SIG-M5 (cell line): Measurements from ENCODE around the gene PACS2.

Source experiments
- DNase-seq: peaks from one replicate; lab custom pipeline; 2025; lab: John Stamatoyannopoulos, UW

Gene PACS2

DNA sequence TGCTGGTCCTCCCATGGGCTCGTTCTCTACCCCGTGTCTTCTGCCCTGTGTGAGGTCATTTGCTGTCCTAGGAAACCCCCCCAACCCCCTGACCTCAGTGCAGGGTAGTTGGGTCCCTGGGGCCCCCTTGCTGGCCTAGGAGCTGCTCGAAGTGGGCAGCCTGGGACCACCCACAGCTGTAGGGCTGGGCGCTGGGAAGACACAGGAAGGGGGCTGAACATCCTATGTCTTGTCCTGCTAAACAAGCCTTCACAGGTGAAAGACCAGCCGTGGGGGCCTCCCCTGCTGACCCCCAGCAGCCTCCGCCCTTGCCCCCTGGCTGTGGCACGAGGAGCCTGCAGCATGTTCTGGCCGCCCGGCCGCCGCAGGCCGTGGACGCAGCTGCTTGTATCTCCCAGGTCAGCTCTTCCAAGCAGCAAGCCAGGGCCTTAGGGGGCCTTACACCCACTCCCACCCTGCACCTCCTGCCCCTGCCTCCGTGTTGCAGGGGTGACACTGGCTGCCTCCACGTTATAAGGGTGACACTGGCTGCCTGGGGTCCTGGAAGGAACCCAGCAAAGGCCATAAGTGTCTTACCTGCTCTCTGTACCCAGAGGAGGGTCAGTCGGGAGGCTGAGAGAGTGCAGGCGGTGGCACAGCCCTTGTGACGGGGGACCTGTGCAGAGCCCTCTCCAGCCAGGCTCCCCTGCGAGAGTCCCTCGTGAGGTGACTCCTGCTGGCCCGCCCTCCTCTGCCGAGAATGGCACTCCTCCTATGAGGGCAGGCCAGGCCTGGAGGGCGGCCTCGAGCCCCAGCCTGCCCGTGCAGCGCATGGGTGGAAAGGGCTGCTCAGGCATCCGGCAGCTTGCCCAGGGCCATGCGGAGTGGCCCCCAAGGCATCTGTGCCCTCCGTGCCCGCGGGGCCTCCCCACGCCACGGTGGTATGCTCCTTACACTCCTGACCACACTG, 72.3 kb downstream of the PACS2 start:
- DNase-seq = no peak

DNA sequence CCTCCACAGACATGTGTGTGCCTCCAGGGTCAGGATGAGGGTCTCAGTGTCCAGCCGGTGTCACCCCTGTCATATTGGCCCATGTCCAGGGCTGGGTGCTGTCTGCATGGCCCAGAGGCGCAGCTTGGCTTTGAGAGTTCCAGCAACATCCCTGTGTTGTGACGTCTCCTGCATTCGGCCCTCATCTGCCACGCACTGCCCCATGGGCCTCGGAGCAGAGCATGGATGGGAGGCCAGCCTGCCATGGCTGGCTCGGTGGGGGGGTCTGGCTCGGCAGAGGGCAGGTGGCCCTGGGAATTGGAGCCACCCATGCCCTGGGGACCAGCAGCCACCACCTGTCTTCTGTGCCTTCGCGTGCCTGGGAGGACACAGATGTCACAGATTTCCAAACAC, 73.0 kb downstream of the PACS2 start:
- DNase-seq = no peak

DNA sequence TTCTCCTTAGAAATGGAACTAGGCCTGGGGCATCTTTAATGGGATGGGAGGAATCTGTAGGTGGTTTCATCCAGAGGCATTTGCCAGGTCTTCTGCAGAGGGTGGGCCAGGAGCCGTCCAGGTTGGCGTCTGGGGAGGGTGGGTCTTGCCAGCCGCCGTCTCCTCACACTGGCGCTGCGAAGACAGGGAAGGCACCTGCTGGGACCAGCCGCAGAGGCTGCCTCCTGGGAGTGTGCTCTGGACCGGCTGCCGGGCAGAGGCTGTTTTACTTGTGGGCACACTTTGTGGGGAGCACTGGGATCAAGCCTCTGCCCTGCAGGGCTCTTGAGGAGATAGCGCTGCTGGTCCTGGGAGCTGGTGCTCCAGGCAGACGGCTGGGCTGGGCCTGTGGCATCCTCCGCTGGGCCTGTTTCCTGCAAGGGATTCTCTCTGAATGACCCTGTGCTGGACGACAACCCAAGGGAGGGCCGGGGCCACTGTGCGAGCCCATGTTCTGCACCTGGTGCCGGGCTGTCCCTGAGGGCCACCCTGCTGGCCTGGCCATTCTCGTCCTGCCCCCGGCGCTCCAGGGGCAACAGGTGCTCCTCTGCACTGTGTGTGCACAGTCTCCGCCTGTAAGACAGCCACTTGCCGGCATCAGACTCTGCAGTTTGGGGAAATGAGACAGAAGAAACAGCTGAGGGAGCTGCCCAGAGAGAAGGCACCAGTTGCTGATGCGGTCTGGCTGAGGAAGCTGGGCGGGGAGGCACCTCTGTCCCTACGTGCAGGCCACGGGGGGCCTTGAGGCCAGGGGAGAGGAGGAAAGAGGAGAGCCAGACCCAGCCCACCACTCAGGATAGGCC, 73.8 kb downstream of the PACS2 start:
- no peak for DNase-seq

DNA sequence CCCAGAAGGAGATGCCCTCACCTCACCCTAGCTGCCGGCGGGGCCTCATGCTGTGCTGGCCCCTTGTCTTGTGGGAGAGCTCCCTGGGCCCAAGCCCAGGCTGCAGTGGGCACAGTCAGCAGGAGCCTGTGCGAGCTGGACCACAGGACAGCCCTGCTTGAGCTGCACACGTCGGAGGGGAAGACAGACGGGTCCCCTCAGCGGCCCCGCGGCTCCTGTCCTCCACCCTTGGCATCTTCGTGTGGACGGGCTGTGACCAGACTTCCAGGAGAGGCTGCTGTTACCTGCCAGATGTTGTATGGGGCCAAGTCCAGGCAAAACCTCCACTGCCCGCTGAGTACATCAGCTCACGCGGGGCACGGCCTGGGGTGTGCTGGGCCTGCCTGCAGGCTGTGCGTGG, 74.4 kb downstream of the PACS2 start:
- DNase-seq = no peak

DNA sequence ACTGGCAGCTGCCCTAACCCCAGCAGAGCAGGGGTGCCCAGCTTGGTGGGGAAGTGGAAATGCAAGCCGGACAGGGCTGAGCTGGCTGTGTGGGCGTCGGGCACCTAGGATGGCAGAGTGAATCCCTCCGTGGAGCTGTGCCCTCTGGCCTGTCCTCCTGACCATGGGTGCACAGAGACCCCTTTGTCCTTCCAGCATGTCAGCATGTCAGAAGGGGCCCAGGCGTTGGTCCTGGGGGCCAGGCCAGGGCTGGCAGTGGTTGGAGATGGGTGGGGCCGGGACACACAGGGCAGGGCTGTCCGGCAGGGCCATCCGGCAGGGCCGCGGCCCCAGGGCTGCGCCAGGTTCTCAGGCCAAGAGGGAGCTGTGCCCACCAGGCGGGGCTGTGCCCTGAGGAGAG, 75.0 kb downstream of the PACS2 start:
- DNase-seq = no peak

DNA sequence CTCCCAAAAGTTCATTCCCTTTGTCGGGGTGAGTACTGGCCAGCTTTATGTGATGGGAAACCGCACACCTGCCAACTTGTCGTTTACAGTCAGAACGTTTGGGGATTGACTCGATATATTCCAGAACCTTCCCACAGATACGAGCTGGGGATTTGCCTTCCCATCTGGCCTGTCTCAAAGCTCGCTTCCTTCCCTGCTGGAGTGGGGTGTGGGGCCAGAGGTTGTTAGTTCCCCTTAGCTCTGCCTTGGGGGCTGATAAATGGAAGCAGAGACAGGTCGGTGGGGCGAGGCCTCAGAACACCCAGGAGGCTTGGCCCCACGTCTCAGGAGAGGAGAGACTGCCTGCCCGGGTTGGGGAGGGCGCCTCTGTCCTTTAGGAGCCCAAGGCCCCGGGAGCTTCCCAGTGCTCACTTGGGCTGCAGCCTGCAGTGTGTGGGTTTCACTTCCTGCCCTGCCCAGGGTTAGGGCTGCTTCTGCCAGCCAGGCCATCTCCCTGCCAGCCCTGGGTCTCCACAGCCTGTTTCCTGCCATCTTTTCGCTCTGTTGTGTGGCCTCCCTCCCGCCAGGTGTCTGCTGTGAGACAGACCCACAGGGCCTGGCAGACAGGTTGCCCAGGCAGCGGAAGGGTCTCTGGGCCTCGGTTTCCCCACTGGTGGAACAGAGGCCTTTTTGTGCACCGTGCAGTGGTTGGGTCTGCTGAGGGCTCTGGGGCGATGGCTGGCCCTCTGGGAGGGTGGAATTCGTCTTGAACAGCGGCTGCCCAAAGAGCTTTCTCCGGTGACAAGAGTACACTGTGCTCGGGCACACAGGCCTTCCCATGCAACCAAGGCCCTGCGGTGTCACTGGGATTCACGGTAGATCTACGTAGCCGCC, 75.7 kb downstream of the PACS2 start:
- no peak for DNase-seq

DNA sequence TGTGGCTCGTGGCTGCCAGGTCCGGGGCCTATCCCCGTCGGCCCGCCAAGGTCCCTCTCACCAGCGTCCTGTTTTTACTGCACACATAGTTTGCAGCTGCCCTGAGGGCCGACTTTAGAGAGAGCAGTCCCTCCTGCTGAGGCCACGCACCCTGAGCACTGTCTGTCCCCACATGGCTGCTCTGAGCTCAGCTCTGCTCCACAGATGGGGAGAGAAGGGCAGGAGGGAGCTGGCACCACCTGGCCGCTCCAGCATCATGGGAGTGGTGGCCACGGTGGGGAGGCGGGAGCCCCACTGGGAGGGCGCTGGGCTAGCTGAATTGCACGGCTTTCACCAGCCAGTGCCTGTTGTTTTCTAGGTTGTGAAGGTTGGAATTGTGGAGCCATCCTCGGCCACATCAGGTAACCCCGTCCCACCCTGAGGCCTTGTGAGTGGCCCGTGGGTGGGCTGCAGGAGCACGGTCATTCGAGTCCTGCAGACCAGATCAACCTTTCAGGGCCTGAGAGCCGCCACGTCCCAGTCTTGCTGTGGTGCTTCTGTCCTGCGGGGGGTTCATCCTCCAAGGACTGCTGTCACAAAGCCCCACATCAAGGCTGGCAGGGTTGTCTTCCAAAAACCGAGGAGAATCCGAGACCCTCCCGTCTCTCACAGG, 76.4 kb downstream of the PACS2 start:
- DNase-seq = no peak

DNA sequence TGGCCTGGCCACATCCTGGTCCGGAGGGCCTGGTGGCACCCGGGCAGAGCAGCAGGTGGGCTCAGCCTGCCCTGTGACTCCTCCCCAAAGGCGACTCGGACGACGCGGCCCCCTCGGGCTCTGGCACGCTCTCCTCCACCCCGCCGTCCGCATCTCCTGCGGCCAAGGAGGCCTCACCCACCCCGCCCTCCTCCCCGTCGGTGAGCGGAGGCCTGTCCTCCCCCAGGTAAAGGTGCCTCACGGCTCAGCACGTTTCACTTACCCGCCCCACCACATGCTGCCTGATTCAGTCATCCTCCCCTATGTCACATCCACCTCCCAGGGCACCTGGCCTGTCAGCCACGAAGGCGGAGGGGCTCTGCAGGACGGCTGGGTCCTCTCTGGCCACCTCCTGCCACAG, 77.0 kb downstream of the PACS2 start:
- DNase-seq = no peak

DNA sequence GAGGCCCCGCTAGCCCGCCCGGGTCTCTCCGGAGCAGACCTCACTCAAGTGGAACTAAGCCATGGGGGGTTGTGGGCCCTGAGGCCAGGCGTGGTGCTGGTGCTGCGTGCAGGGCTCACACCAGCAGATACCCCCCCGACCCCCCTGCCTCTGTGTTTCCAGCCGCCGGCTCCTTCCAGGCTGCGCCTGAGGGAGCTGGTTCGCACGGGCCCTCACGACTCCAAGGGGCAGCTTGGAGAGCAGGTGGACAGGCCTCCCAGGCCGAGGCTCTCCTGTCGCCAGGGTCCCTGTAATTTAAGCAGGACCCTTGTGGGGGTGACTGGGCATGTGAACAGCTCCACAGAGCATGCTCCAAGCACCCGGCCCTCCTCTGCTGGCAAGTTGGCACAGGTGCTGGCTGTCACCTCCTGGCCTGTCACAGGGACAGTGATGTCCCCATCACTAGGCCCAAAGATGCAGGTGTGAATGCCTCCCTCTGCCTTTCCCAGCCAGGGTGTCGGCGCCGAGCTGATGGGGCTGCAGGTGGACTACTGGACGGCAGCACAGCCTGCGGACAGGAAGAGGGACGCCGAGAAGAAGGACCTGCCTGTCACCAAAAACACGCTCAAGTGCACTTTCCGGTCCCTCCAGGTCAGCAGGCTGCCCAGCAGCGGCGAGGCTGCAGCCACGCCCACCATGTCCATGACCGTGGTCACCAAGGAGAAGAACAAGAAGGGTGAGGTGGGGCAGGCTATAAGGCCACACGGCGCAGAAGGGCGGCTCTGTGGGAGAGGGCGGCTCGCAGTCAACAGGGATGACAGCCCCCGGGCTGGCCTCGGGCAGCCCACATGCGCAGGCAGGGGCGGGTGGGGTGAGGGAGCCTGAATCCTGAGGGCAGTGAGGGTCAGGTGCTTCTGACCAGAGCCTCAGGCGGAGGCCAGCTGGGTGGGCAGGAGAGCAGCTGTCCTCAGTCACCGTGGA, 77.9 kb downstream of the PACS2 start:
- DNase-seq = no peak

DNA sequence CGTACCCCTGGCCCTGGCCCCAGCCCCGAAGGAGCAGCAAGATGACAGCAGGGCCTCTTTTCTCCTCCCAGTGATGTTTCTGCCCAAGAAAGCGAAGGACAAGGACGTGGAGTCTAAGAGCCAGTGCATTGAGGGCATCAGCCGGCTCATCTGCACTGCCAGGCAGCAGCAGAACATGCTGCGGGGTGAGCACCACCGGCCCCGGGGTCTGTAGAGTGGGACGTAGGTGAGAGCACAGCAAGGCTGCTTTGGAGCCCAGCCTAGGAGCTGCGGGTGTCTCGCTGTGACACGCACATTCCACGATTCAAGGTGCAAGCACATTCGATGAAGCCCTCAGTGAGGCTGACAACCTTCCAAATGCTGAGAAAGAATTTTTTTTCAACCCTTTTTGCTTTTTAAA, 78.6 kb downstream of the PACS2 start:
- no peak for DNase-seq

DNA sequence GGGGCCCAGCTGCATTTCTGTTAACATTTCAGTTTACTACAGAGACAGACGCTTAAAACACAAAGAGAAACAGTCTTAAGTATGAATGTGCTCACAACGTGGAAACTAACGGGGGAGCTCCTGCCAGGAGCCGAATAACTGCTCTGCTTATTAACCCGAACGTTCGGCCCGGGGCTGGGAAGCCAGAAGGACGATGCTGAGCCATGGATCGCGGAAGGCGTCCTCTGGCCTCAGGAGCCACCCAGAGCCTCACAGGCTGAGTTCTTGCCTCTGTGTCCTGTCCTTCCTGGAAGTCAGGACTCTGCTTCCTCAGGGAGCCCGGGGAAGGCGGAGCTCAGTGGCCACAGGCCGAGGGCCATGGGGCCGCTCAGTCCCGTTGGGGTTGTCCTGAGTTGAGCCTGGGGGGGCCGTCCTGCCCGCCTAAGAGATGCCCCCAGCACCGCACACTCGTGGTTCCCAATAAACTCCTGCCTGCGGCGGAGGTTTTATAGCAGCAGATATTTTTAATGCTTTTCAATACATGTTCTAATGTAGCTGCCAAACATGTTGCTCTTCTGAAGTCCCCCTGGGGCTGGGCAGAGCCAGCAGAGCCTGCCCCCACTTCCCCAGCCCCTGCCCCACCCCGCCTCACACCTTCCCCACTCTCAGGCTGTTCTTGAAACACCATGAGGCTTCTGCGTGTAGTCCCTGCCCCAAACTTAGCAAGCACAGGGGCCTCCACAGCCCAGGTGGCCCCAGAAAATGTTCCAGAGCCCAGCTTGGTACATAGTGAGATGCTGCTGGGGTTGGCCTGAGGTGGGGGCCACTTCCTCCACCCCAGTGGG, 80.4 kb downstream of the PACS2 start:
- DNase-seq = no peak

DNA sequence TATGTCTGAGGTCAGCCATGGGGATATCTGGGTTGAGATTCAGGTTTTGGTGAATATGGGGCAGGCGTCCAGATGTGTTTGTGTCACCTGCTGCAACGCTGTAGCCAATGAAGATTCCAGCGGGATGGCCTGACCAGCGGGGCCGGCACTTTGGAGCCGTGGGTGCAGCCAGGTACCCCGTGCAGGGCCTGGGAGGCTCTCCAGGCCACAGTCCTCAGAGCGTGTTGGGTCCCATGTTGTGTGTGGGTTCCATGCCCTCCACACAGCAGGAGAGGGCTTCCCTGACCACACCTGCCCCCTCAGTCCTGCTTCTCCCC, 80.9 kb downstream of the PACS2 start:
- DNase-seq = no peak

DNA sequence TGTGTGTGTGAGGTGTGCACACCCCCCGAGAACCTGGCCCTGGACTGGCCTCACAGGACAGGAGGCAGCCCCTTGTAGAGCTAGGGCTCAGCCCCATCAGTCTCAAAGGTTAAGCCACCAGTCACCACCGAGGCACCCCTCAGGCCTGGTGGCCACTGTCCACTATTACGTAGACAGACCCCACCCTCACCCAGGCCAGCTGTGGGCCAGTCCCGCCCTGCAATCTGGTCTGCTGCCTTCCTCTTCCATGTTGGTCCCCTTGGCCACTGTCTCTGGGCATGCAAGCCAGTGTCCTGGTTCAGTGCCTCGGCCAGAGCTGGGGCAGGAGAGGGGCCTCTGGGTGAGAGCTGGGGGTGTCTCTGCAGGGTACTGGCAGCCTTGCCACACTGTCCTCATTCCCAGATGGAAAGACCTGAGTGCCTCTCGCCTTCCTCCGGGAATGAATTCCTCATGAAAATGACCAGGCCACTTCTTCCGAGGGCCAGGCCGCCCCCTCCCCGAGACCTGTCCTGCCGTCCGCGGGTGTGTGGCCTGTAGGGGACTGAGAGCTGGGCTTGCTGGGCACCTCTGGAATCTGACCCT, 82.9 kb downstream of the PACS2 start:
- DNase-seq = no peak

DNA sequence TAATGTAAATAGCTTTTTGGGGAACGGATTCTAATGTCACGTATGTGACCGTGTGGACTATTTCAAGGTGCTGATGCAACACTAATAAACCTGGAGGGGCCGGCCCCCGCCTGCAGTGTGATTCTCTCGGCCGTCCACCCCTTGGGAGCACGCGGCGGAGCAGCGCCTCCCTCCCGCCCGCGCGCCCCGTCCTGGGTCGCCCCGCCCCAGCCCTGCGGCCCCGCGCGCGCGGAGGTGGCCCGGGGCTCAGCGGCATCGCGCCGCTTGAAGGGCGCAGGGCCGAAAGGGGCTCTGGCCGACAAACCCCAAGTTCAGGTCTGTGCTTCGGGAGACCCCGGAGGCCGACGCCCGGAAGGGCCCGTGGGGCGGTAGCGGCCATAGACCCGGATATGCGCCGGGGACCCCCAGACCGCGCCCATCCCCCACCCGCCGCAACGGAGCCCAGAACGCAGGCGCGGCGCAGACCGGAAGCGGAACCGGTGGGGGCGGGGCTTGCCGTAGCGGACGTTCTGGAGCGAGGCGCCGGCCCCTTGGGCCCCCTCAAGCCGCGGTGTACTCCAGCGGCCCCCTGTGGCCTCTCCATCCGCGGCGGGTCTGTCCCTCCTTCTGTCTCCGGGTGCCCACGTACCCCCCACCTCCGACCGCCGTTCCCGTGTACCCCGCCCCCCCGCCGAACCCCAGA, 83.6 kb downstream of the PACS2 start, which contains the start of gene TEX22:
Gene TEX22 (plus strand): TSS at position 495 of the 682 bp plus-strand sequence. CDS start 803 bp downstream, outside the sequence.
- peak; percentile 29 for DNase-seq

DNA sequence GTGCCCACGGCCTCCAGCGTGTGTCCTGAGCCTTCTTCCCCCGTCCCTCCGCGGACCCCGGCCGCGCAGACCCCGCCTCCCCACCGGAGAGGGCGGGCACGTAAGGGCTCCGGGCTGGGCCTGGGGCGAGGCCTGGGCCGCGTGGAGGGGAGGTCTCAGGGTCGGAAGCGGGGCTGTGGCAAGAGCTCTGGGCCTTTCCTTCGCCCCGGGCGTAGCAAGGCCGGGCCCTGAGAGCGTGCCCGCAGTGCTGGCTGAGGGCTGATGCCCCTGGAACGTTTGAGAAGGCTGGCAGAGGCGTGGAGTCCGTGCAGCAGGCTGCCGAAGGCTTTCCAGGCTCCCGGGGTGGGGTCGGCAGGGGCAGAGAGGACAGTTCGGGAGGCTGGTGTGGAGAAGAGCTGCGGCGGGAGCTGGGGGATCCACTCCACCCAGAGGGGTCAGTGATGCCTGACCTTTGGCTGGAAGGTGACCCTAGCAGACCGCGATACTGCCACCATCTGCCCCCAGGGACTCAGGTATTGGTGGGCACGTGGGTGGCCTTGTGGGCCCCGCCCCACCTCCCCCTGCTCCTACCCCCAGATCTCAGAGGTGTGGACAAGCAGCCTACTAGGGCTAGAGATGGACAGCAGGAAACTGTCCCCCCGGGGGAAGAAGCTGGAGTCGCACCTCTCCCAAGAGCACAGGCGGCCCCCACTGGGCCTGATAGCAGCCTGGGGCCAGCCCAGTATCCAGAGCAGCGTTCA, 84.3 kb downstream of the PACS2 start:
- no peak for DNase-seq

DNA sequence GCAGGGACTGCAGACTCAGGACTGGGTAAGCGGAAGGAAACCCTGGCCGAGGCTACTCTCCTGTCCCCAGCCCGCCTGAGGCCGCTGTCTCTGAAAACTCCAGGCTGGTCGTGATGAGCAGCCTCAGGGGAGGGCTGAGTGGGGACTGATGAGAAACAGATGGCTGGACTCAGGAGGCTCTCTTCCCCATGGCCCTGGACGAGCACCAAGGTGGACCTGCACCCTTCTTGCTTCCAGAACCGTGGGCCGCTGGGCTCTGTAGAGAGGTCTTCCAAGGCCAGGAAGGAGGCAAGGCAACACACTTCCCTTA, 84.9 kb downstream of the PACS2 start:
- DNase-seq = no peak

DNA sequence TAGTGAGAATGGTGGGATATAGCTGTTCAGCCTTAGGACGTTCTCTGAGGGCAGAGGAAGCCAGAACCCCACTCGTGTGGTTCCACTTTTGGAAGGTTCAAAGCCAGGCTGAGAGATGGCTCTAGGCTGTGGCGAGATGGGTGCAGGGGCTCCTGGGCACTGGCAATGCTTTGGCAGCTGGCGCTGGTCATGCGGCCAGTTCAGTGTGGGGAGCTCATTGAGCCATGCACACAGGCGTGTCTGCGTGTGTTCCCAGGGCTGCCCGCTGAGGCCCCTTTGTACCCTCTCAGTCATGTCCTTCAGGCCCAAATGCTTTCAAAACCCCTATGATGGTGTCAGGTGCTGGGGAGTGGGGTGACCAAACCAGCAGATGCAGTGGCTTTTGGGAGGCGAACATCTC, 85.5 kb downstream of the PACS2 start:
- DNase-seq = no peak

DNA sequence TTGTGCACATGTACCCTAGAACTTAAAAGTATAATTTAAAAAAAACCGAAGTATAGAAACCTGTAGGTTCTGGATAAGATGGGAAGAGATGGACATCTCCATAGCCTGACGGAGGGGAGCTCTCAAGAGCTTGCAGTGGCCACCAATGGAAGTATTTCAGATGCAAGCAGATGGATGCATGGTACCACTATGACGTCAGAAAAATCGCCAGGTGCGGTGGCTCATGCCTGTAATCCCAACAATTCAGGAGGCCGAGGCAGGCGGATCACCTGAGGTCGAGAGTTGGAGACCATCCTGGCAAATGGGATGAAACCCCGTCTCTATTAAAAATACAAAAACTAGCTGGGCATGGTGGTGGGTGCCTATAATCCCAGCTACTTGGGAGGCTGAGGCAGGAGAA, 87.2 kb downstream of the PACS2 start:
- no peak for DNase-seq
